OCI-LY7 (cell line): ENCODE data around the gene RAP1B.

ENCODE experiments used
- EZH2phosphoT487 ChIP-seq: fragments of 200-600 bp; sonication (generic); IDR thresholded peaks from 2 replicates; pipeline ENCODE4 v1.6.1; 2018; ENCODE audit warnings: low read depth, borderline replicate concordance, mild to moderate bottlenecking, mixed run types, antibody characterized with exemption, low read length, moderate library complexity, mixed read lengths
- TF ChIP-seq, protein P1 (sequence below): fragments of 200-600 bp; sonication (generic); conservative IDR thresholded peaks from 2 replicates; pipeline ENCODE4 v1.5.1; 2014; ENCODE audit warnings: mild to moderate bottlenecking, antibody characterized with exemption, low read length, moderate library complexity, mixed read lengths

DNA sequence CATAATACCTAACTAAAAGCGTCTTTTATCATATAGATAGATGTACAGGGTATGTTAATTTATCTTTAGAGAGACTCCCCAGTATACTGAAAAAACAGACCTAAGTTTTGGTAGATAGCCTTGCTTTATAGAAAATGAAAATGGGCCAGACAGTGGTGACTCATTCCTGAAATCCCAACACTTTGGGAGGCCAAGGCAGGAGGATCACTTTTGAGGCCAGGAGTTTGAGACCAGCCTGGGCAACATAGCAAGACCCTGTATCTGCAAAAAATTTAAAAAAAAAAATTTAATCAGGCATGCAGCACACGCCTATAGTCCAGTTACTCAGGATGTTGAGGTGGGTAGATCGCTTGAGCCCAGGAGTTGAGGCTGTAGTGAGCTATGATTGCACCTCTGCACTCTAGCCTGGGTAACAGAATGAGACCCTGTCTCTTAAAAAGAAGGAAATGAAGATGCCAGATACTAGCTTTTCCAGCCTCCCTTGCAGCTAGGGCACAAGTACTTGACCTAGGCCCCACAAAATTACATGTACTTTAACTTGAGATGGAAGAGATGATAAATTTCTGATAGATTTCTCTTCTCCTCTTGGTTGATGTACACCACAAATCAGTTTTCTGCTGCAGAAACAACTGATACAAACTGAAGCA, 17.1 kb downstream of the RAP1B start:
- TF ChIP-seq, protein P1, sequence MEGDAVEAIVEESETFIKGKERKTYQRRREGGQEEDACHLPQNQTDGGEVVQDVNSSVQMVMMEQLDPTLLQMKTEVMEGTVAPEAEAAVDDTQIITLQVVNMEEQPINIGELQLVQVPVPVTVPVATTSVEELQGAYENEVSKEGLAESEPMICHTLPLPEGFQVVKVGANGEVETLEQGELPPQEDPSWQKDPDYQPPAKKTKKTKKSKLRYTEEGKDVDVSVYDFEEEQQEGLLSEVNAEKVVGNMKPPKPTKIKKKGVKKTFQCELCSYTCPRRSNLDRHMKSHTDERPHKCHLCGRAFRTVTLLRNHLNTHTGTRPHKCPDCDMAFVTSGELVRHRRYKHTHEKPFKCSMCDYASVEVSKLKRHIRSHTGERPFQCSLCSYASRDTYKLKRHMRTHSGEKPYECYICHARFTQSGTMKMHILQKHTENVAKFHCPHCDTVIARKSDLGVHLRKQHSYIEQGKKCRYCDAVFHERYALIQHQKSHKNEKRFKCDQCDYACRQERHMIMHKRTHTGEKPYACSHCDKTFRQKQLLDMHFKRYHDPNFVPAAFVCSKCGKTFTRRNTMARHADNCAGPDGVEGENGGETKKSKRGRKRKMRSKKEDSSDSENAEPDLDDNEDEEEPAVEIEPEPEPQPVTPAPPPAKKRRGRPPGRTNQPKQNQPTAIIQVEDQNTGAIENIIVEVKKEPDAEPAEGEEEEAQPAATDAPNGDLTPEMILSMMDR = no peak
- no peak for TF ChIP-seq EZH2phosphoT487
